ENCODE data around the gene KCNK1. TPM values are rescaled to one million over a fixed set of nuclear protein-coding genes. Genes with fewer than 3 reads are reported as not detected.
A peak's percentile ranks its signal among the peaks of the same experiment; 100 is the strongest.

The KCNK1 gene
- total RNA-seq, 6 experiments from 2014 or later, result not detected

- Mint-ChIP-seq H3K4me3 (no peak overlapping the region), H3K27me3 (ENCODE audit: insufficient read depth) (no peaks in the 10 kb centered on the region; the same call in 1 of the 2 replicates), H3K27ac (no peak overlapping the region), H3K4me1 (ENCODE audit: low read depth) (no peaks in the 10 kb centered on the region), H3K9me3 (peaks cover 61% of the 10 kb centered on the region), H3K36me3 (ENCODE audit: low read depth) (no peaks in the 10 kb centered on the region)
- DNase-seq, result peak; percentile 1
- TF ChIP-seq CTCF (IDR thresholded peaks at IDR 0.05), result no peak
Measured at GRCh38 chr1:233673947-233674431, 60.1 kb downstream of the KCNK1 start.

- Mint-ChIP-seq H3K9me3 (peaks cover 68% of the 10 kb centered on the region), H3K27ac (no peak overlapping the region), H3K4me1 (ENCODE audit: low read depth) (no peaks in the 10 kb centered on the region), H3K4me3 (no peak overlapping the region), H3K27me3 (ENCODE audit: insufficient read depth) (no peaks in the 10 kb centered on the region; the same call in 1 of the 2 replicates), H3K36me3 (ENCODE audit: low read depth) (no peaks in the 10 kb centered on the region)
- no peak for TF ChIP-seq CTCF (IDR thresholded peaks at IDR 0.05)
- no peak for DNase-seq
Measured at GRCh38 chr1:233675446-233675845, 61.5 kb downstream of the KCNK1 start.

- Mint-ChIP-seq H3K4me3 (no peak overlapping the region), H3K9me3 (peaks cover 69% of the 10 kb centered on the region), H3K36me3 (ENCODE audit: low read depth) (no peaks in the 10 kb centered on the region; the same call in 1 of the 2 replicates), H3K4me1 (ENCODE audit: low read depth) (no peaks in the 10 kb centered on the region), H3K27me3 (ENCODE audit: insufficient read depth) (no peaks in the 10 kb centered on the region; the same call in 1 of the 2 replicates), H3K27ac (no peak overlapping the region)
- no peak for DNase-seq
- TF ChIP-seq CTCF (IDR thresholded peaks at IDR 0.05), result no peak
Measured at GRCh38 chr1:233675893-233676292, 62.0 kb downstream of the KCNK1 start.

- no peaks in the 10 kb centered on the region; the same call in 1 of the 2 replicates for H3K27me3 Mint-ChIP-seq (ENCODE audit: insufficient read depth)
- peaks cover 70% of the 10 kb centered on the region for H3K9me3 Mint-ChIP-seq
- TF ChIP-seq CTCF (IDR thresholded peaks at IDR 0.05), result no peak
- no peaks in the 10 kb centered on the region for H3K4me1 Mint-ChIP-seq (ENCODE audit: low read depth)
- H3K36me3 Mint-ChIP-seq (ENCODE audit: low read depth), result no peaks in the 10 kb centered on the region; the same call in 1 of the 2 replicates
- H3K4me3 Mint-ChIP-seq, result no peak overlapping the region
- H3K27ac Mint-ChIP-seq, result no peak overlapping the region
- DNase-seq, result no peak
Measured at GRCh38 chr1:233677690-233678354, 63.9 kb downstream of the KCNK1 start.

GRCh38 chr1:233679030-233679429, 65.1 kb downstream of the KCNK1 start:
- H3K9me3 Mint-ChIP-seq, result peaks cover 63% of the 10 kb centered on the region
- H3K27ac Mint-ChIP-seq, result no peak overlapping the region
- no peak for TF ChIP-seq CTCF (IDR thresholded peaks at IDR 0.05)
- no peaks in the 10 kb centered on the region; the same call in 1 of the 2 replicates for H3K27me3 Mint-ChIP-seq (ENCODE audit: insufficient read depth)
- DNase-seq, result no peak
- H3K36me3 Mint-ChIP-seq (ENCODE audit: low read depth), result no peaks in the 10 kb centered on the region; the same call in 1 of the 2 replicates
- H3K4me3 Mint-ChIP-seq, result no peak overlapping the region
- H3K4me1 Mint-ChIP-seq (ENCODE audit: low read depth), result no peaks in the 10 kb centered on the region
